Measurements from ENCODE around the gene RPS6KL1. TPM values are rescaled to one million over a fixed set of nuclear protein-coding genes. Genes with fewer than 3 reads are reported as not detected.
"Not testable (repeated sequence)": the region's sequence is repeated elsewhere in the genome, so short reads cannot be mapped to it uniquely, and the experiment has no call there.

The RPS6KL1 gene
- polyA plus RNA-seq, 6 donors from 2014 or later = 0.34 to 0.42 TPM; not detected in 4

DNA sequence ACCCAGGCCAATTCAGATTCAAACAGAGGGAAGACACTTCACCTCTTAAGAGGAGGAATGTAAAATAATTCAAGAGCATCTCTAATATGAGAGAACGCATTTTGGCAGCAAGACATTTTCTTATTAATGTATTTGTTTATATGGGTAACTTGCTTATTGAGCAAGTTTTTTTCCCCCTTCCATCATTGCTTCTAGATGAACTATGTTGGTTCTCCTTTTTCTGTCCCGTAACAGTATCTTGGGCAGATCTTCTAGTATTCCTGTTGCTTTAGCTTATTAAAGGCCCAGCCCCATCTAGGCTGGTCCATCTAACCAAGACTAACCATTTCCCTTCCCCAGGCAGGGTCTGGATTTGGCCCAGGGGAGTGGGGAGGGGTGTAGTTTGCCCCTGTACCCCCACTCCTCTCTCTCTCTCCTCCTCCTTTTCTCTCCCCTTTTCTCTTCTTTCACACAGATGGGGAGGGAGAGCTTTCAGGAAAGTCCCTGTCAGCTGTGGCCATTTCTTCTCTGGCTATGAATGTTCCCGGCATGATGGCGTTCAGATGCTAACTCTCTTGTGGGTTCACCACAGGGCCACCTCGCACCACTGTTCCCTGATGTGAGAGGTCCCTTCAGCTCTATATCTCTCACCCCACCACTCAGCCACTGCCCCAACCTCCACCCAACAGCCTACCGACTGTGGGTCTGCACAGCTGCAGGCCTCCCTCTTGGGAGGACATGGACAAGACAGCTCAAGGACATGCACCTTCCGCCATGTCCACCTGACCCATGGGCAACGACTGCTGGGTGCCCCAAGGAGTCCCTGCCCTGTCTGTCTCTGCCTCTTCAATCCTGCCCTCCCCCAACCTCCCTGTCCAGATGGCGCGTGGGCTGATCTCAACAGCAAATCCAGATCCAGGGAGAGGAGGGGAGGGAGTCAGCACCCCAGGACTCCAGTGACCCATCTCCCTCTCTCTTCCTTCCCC, 15.8 kb upstream of the RPS6KL1 start:
- Mint-ChIP-seq H3K27ac (peak overlapping the region in 1 of 6 donors; percentile 29), H3K36me3 (no peaks in the 10 kb centered on the region), H3K4me3 (peak overlapping the region in 2 of 8 donors; percentile 37 to 42), H3K9me3 (no peaks in the 10 kb centered on the region), H3K4me1 (peaks cover 57 to 63% (median 61%) of the 10 kb centered on the region in 3 donors), H3K27me3 (peaks cover 0 to 1% (median under 1%) of the 10 kb centered on the region in 3 donors)
- ATAC-seq (ENCODE audit: low read depth in 2 of 2) (no peak), DNase-seq (no peak)

DNA sequence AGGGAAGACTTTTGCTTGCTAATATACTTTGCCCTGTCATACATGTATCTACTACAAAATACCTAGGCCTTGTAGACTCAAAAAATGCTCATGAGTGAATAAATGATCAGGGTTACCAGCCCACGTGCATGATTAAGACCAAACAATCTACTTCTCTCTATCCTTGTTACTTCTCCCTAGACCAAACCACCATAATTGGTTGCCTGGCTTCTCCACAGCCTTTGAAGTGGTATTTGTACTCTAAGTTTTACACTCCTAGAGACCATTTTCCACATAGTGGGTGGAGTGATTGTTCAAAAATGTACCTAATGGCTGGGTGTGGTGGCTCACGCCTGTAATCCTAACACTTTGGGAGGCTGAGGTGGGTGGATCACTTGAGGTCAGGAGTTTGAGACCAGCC, 14.1 kb upstream of the RPS6KL1 start:
- Mint-ChIP-seq H3K4me3 (no peak overlapping the region), H3K27me3 (peaks cover 6 to 9% (median 7%) of the 10 kb centered on the region in 3 donors), H3K36me3 (no peaks in the 10 kb centered on the region), H3K27ac (peak overlapping the region in 1 of 6 donors; percentile 13), H3K9me3 (no peaks in the 10 kb centered on the region), H3K4me1 (peaks cover 50 to 60% (median 59%) of the 10 kb centered on the region in 3 donors)
- no peak for ATAC-seq (ENCODE audit: low read depth in 2 of 2)
- DNase-seq = no peak

DNA sequence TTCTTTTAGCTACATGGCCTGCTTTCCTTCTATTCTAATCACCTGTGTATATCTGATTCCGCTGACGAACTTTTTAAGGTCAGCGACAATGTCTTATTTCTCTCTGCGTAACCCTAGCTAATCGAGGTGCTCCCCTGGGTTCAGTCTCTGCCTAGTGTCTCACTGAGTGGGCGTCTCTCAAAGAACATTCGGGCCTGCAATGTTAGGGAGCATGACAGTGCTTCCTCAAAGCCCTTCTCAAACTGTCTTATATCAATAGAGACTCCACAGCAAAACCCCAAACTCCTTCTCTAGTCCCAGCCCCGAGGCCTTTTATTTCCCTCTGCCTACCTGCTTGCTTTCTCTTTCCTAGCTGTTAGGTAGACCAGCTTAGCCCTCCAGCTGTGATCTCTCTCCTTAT, 13.7 kb upstream of the RPS6KL1 start:
- H3K27ac Mint-ChIP-seq = peak overlapping the region in 2 of 6 donors; percentile 13 to 29
- no peaks in the 10 kb centered on the region for H3K36me3 Mint-ChIP-seq
- no peak overlapping the region for H3K4me3 Mint-ChIP-seq
- peaks cover 6 to 9% (median 7%) of the 10 kb centered on the region in 3 donors for H3K27me3 Mint-ChIP-seq
- ATAC-seq (ENCODE audit: low read depth in 2 of 2) (no peak), DNase-seq (no peak)
- peaks cover 46 to 56% (median 55%) of the 10 kb centered on the region in 3 donors for H3K4me1 Mint-ChIP-seq
- H3K9me3 Mint-ChIP-seq = no peaks in the 10 kb centered on the region

DNA sequence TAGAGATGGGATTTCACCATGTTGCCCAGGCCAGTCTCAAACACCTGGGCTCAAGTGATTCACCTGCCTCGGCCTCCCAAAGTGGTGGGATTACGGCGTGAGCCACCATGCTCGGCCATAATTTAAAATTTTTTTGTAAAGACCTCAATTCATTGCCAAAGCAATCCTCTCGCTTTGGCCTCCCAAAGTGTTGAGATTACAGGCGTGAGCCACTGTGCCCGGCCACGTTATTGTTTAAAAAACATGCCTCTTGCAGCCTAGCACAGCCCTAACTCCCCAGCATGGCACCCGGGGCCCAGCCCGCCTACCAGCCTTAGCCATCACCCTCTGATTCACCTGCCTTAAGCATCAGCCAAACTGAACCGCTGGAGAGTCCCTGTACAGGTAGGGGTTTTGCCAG, 13.1 kb upstream of the RPS6KL1 start:
- H3K27ac Mint-ChIP-seq = no peak overlapping the region
- no peak for ATAC-seq (ENCODE audit: low read depth in 2 of 2)
- peaks cover 40 to 50% (median 49%) of the 10 kb centered on the region in 3 donors for H3K4me1 Mint-ChIP-seq
- H3K36me3 Mint-ChIP-seq = no peaks in the 10 kb centered on the region
- H3K27me3 Mint-ChIP-seq = peaks cover 6 to 9% (median 7%) of the 10 kb centered on the region in 3 donors
- no peak for DNase-seq
- no peak overlapping the region for H3K4me3 Mint-ChIP-seq
- no peaks in the 10 kb centered on the region for H3K9me3 Mint-ChIP-seq

DNA sequence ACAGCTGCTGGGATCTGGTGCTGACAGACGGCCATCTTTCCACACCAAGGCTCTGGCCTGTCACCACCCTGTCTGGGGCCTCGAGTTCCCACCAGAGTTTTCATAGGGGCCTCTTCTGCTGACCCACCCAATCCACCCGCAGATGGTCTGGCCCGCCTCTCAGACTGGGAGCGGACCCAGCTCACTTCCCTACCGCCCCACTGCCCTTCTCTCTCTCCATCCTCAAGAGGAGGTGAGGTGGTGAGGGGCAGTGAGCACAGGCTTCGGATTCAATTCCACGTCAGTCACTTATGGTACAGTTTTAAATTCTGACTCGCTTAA, 12.3 kb upstream of the RPS6KL1 start:
- peaks cover 6 to 9% (median 7%) of the 10 kb centered on the region in 3 donors for H3K27me3 Mint-ChIP-seq
- peaks cover 32 to 43% (median 41%) of the 10 kb centered on the region in 3 donors for H3K4me1 Mint-ChIP-seq
- ATAC-seq (ENCODE audit: low read depth in 2 of 2) = no peak
- H3K4me3 Mint-ChIP-seq = peak overlapping the region in 2 of 8 donors; percentile 20 to 41
- H3K9me3 Mint-ChIP-seq = no peaks in the 10 kb centered on the region
- no peaks in the 10 kb centered on the region for H3K36me3 Mint-ChIP-seq
- no peak for DNase-seq
- H3K27ac Mint-ChIP-seq = peak overlapping the region in 2 of 6 donors; percentile 24 to 41

DNA sequence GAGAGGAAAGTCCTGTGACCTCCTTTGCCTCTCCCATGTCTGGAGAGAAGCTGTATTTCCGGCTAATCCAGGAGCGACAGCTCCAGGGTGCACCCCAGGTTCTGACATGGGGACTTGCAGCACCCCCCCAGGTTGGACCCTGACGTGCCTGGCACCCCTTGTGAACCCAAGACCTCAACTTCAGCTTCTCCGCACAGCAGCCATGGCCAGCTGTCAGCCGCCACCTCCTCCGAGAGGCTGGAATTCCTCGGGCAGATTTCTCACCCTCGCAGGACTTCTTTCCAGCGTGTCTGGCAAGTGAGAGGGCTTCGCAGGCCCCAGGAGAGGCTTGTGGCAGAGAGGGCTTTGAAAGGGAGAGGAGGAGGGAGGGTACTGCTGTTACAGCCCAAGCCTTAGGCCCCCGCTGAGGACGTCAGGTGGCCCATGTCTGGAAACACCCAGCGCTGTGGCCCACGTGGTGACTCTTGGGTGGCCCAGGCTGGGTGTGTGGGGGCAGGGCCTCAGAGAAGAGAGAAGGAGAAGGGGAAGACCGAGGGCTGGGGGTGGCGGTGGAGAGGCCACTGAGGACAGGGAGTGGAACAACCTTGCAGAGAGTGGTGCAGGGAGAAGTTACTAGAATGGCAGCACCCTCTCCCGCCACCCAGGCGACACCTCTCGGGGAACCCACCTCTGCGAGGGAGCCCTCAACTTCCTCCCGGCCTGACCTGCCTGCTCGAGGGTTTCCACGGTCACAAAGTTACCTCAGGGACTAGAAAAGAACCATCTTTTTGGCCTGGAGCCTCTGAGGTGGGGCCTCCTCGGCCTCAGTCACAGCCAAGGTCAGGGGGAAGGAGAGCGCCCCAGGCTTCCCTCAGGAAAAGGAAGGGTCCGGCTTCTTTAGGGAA, 11.7 kb upstream of the RPS6KL1 start:
- H3K4me3 Mint-ChIP-seq = peak overlapping the region in 3 of 8 donors; percentile 41 to 78 (median 51)
- no peaks in the 10 kb centered on the region for H3K36me3 Mint-ChIP-seq
- no peaks in the 10 kb centered on the region for H3K9me3 Mint-ChIP-seq
- peak; percentile 42 for DNase-seq
- ATAC-seq (ENCODE audit: low read depth in 2 of 2) = peak; percentile 88 to 96
- peak overlapping the region in 3 of 6 donors; percentile 24 to 80 (median 41) for H3K27ac Mint-ChIP-seq
- H3K27me3 Mint-ChIP-seq = peaks cover 6 to 9% (median 7%) of the 10 kb centered on the region in 3 donors
- peaks cover 26 to 37% (median 35%) of the 10 kb centered on the region in 3 donors for H3K4me1 Mint-ChIP-seq

DNA sequence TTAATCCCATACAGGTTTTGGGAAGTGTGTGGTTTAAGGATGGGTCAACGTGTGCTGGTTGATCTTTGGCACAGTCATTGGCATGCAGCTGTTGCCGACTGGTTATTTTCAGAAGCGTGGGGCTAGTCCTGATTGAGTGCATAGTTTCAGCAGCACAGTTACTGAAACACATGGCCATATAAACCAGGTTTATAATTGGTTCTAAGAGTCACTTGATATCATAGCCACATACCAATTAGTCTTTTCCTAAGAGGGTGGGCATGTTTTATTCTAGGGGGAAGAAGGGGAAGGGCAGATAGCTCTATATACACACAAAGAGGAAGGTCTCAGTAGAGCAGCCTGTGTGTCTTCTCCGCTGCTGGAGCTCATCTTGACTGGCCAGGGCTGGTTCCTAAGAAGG, 11.0 kb upstream of the RPS6KL1 start:
- DNase-seq (no peak), ATAC-seq (ENCODE audit: low read depth in 2 of 2) (peak; percentile 26 to 28)
- H3K4me3 Mint-ChIP-seq = peak overlapping the region in 1 of 8 donors; percentile 78
- peaks cover 22 to 33% (median 30%) of the 10 kb centered on the region in 3 donors for H3K4me1 Mint-ChIP-seq
- H3K27ac Mint-ChIP-seq = peak overlapping the region in 2 of 6 donors; percentile 41 to 80
- no peaks in the 10 kb centered on the region for H3K9me3 Mint-ChIP-seq
- no peaks in the 10 kb centered on the region for H3K36me3 Mint-ChIP-seq
- peaks cover 6 to 9% (median 7%) of the 10 kb centered on the region in 3 donors for H3K27me3 Mint-ChIP-seq

DNA sequence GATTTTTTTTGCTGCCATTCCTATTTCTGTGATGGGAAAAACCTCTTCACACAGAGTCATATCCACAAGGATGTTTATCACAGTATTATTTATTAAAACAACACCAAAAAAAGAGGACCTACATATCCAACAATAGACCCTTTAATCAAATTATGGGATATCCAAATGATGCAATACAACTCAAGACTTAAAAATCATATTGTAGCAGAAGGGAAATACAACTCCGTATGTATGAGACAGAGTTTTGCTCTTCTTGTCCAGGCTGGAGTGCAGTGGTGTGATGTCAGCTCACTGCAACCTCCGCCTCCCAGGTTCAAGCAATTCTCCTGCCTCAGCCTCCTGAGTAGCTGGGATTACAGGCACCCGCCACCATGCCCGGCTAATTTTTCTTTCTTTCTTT, 9.9 kb upstream of the RPS6KL1 start:
- H3K27ac Mint-ChIP-seq = peak overlapping the region in 1 of 6 donors; percentile 80

DNA sequence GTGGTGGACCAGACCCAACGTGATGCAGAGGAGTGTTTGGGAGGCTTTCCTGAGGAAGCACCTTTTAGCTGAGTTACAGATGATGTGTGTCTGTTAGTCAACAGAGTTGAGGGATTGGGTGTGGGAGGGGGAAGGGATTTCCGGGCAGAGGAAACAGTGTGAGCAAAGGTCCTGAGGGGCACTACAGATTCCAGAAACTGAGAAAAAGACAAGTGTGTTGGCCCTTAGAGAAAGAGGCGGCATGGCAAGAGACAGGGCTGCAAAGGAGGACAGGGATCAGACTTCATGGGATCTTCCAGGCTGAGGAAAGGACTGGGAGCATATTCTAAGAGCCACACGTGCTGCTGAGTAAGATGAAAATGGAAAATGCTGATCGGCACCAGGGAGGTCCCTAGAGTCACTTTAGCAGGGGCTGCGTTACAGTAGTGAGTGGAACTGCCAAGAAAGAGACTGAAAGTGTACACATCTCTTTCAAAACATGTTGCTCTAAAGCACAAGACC, 9.4 kb upstream of the RPS6KL1 start:
- Mint-ChIP-seq H3K36me3 (no peaks in the 10 kb centered on the region), H3K9me3 (no peaks in the 10 kb centered on the region), H3K4me3 (no peak overlapping the region), H3K27ac (peak overlapping the region in 2 of 6 donors; percentile 14 to 15), H3K27me3 (peaks cover 6 to 9% (median 7%) of the 10 kb centered on the region in 3 donors), H3K4me1 (peaks cover 14 to 29% (median 19%) of the 10 kb centered on the region in 3 donors)
- DNase-seq (no peak), ATAC-seq (ENCODE audit: low read depth in 2 of 2) (no peak)

More for the DNA sequence above, 9.9 kb upstream of the RPS6KL1 start:
- not testable (repeated sequence) for H3K27me3 Mint-ChIP-seq; H3K4me3 Mint-ChIP-seq; DNase-seq; ATAC-seq (ENCODE audit: low read depth in 2 of 2); H3K9me3 Mint-ChIP-seq; H3K36me3 Mint-ChIP-seq
- H3K4me1 Mint-ChIP-seq = peaks cover 14 to 29% (median 22%) of the 10 kb centered on the region in 3 donors

DNA sequence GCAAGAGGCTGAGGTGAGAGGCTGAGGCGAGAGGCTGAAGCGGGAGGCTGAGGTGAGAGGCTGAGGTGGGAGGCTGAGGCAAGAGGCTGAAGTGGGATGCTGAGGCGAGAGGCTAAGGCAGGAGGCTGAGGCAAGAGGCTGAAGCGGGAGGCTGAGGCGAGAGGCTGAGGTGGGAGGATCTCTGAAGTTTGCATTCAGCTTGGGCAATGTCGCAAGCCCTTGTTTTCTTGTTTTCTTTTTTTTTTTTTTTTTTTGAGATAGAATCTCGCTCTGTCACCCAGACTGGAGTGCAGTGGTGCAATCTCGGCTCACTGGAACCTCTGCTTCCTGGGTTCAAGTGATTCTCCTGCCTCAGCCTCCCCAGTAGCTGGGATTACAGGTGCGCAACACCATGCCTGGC, 8.7 kb upstream of the RPS6KL1 start:
- H3K9me3 Mint-ChIP-seq; DNase-seq; H3K4me3 Mint-ChIP-seq; H3K27me3 Mint-ChIP-seq; H3K27ac Mint-ChIP-seq; H3K36me3 Mint-ChIP-seq; ATAC-seq (ENCODE audit: low read depth in 2 of 2): not testable (repeated sequence)
- H3K4me1 Mint-ChIP-seq = peaks cover 12 to 26% (median 19%) of the 10 kb centered on the region in 3 donors

DNA sequence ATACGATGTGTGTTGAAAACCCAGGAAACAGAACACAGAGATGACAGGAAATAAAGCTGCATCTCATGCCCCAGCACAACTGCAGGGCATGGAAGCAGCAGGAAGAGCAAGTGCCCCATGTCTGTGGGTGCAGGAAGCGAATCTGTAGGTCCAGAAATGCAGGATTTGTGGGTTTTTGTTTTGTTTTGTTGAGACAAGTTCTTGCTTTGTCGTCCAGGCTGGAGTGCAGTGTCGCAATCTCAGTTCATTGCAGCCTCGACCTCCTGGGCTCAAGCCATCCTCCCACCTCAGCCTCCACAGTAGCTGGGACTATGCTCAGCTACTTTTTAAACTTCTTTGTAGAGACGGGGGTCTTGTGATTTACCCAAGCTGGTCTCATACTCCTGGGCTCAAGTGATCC, 6.2 kb upstream of the RPS6KL1 start:
- no peak overlapping the region for H3K27ac Mint-ChIP-seq
- H3K27me3 Mint-ChIP-seq = peaks cover 15 to 21% (median 19%) of the 10 kb centered on the region in 3 donors
- H3K9me3 Mint-ChIP-seq = peaks cover 0 to 2% (median 0%) of the 10 kb centered on the region in 7 donors
- no peak for DNase-seq
- peaks cover 6 to 16% (median 7%) of the 10 kb centered on the region in 3 donors for H3K4me1 Mint-ChIP-seq
- no peak overlapping the region for H3K4me3 Mint-ChIP-seq
- ATAC-seq (ENCODE audit: low read depth in 2 of 2) = no peak
- H3K36me3 Mint-ChIP-seq = no peaks in the 10 kb centered on the region

DNA sequence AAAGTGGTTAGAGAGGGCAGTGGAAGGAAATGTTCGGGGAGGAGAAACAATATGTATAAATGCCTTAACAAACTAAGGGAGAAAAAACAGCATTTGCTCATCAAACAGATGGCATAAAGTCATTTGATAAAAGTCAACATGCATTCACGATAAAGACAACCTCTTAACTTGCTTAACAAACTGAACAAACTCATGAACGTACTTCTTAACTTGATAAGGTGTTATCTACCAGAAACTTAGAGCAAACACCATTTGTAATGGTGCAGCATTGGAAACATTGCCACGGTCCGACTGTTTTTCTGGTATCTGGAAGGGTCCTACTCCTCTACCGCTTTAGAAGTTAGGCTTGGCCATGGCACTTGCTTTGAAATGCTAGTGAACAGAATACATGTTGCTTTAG, 4.2 kb upstream of the RPS6KL1 start:
- peaks cover 0 to 2% (median 0%) of the 10 kb centered on the region in 7 donors for H3K9me3 Mint-ChIP-seq
- H3K36me3 Mint-ChIP-seq = no peaks in the 10 kb centered on the region
- DNase-seq = no peak
- peaks cover 5 to 13% (median 6%) of the 10 kb centered on the region in 3 donors for H3K4me1 Mint-ChIP-seq
- no peak for ATAC-seq (ENCODE audit: low read depth in 2 of 2)
- H3K27ac Mint-ChIP-seq = no peak overlapping the region
- H3K27me3 Mint-ChIP-seq = peaks cover 6 to 17% (median 14%) of the 10 kb centered on the region in 3 donors
- H3K4me3 Mint-ChIP-seq = no peak overlapping the region

DNA sequence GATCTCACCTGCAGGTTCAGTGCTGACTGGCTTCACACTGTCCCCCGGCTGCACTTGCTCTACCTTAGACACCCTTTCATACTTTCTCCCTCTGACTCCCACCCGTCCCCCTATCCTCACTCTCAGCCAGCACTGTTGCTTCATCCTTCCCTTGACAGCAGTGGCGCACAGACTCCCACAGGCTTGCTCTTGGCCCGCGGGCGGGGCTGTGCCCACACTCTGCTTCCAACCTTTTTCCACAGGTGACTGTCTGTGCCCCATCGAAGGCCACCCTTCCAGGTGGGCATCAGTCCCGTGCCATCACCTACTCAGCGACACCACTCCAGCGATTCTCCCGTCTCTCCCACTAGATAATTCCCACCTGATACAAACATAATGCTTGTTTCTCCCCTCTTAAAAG, 1.0 kb upstream of the RPS6KL1 start:
- Mint-ChIP-seq H3K27ac (peak overlapping the region in 1 of 6 donors; percentile 65), H3K9me3 (peaks cover 0 to 2% (median 0%) of the 10 kb centered on the region in 7 donors), H3K4me3 (peak overlapping the region in 1 of 8 donors; percentile 5), H3K27me3 (peaks cover 6 to 17% (median 14%) of the 10 kb centered on the region in 3 donors), H3K36me3 (no peaks in the 10 kb centered on the region), H3K4me1 (peaks cover 5 to 13% (median 6%) of the 10 kb centered on the region in 3 donors)
- no peak for ATAC-seq (ENCODE audit: low read depth in 2 of 2)
- no peak for DNase-seq
